ENCODE data around the gene GNG12.

The GNG12 gene

GRCh38 chr1:67785847-67786753, 47.2 kb downstream of the GNG12 start:
- no peak for DNase-seq (ENCODE audit: low read depth)

GRCh38 chr1:67784545-67785186, 48.6 kb downstream of the GNG12 start:
- no peak for DNase-seq (ENCODE audit: low read depth)

GRCh38 chr1:67780637-67781036, 52.6 kb downstream of the GNG12 start:
- DNase-seq (ENCODE audit: low read depth) = no peak

- no peak for DNase-seq (ENCODE audit: low read depth)
These were observed 55.8 kb downstream of the GNG12 start for GRCh38 chr1:67777440-67777839.

- no peak for DNase-seq (ENCODE audit: low read depth)
These were observed 56.3 kb downstream of the GNG12 start for GRCh38 chr1:67777016-67777415.

GRCh38 chr1:67773462-67773861, 59.8 kb downstream of the GNG12 start:
- peak; percentile 65 for DNase-seq (ENCODE audit: low read depth)

- peak; percentile 42 for DNase-seq (ENCODE audit: low read depth)
These were observed 61.5 kb downstream of the GNG12 start for GRCh38 chr1:67771749-67772148.

- peak; percentile 65 for DNase-seq (ENCODE audit: low read depth)
These were observed 62.1 kb downstream of the GNG12 start for GRCh38 chr1:67771152-67771551.

- DNase-seq (ENCODE audit: low read depth) = no peak
These were observed 63.5 kb downstream of the GNG12 start for GRCh38 chr1:67769633-67770256.

- DNase-seq (ENCODE audit: low read depth) = no peak
These were observed 64.8 kb downstream of the GNG12 start for GRCh38 chr1:67768480-67768879.

GRCh38 chr1:67767103-67767782, 66.0 kb downstream of the GNG12 start:
- no peak for DNase-seq (ENCODE audit: low read depth)

GRCh38 chr1:67766141-67766978, 66.9 kb downstream of the GNG12 start:
- peak; percentile 90 for DNase-seq (ENCODE audit: low read depth)

- no peak for DNase-seq (ENCODE audit: low read depth)
These were observed 68.6 kb downstream of the GNG12 start for GRCh38 chr1:67764633-67765032.

GRCh38 chr1:67761730-67762129, 71.5 kb downstream of the GNG12 start:
- DNase-seq (ENCODE audit: low read depth) = no peak

- no peak for DNase-seq (ENCODE audit: low read depth)
These were observed 72.2 kb downstream of the GNG12 start for GRCh38 chr1:67761091-67761490.

GRCh38 chr1:67760030-67760821, 73.0 kb downstream of the GNG12 start:
- DNase-seq (ENCODE audit: low read depth) = peak; percentile 75

GRCh38 chr1:67759692-67760029, 73.6 kb downstream of the GNG12 start:
- DNase-seq (ENCODE audit: low read depth) = no peak

- DNase-seq (ENCODE audit: low read depth) = no peak
These were observed 74.2 kb downstream of the GNG12 start for GRCh38 chr1:67759066-67759465.

- no peak for DNase-seq (ENCODE audit: low read depth)
These were observed 77.6 kb downstream of the GNG12 start for GRCh38 chr1:67755619-67756018.

- DNase-seq (ENCODE audit: low read depth) = no peak
These were observed 78.1 kb downstream of the GNG12 start for GRCh38 chr1:67755160-67755559.

- no peak for DNase-seq (ENCODE audit: low read depth)
These were observed 78.7 kb downstream of the GNG12 start for GRCh38 chr1:67754526-67754920.

Data from amniotic epithelial cell (primary cell).